ENCODE results near the gene EXOC4.

GRCh38 chr7:133681529-133681928, 428.7 kb downstream of the EXOC4 start:
- TF ChIP-seq POLR2A (IDR thresholded peaks at IDR 0.05) = no peak
- TF ChIP-seq, protein P1, sequence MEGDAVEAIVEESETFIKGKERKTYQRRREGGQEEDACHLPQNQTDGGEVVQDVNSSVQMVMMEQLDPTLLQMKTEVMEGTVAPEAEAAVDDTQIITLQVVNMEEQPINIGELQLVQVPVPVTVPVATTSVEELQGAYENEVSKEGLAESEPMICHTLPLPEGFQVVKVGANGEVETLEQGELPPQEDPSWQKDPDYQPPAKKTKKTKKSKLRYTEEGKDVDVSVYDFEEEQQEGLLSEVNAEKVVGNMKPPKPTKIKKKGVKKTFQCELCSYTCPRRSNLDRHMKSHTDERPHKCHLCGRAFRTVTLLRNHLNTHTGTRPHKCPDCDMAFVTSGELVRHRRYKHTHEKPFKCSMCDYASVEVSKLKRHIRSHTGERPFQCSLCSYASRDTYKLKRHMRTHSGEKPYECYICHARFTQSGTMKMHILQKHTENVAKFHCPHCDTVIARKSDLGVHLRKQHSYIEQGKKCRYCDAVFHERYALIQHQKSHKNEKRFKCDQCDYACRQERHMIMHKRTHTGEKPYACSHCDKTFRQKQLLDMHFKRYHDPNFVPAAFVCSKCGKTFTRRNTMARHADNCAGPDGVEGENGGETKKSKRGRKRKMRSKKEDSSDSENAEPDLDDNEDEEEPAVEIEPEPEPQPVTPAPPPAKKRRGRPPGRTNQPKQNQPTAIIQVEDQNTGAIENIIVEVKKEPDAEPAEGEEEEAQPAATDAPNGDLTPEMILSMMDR (IDR thresholded peaks at IDR 0.05) = no peak
